H9 (cell line): ENCODE measurements around the gene CCDC28B. TPM values are rescaled to one million over a fixed set of nuclear protein-coding genes. Genes with fewer than 3 reads are reported as not detected.

ENCODE experiments used
- DNase-seq: peaks from one replicate; pipeline ENCODE4 v3.0.0-alpha.2; 2017
- H2AFZ ChIP-seq: one replicate; pipeline ENCODE4 v1.6.1; 2013; ENCODE audit warnings: mild to moderate bottlenecking, low read length, control low read depth, moderate library complexity
- H2AK5ac ChIP-seq: 2 replicates; pipeline ENCODE4 v1.6.1; 2013; ENCODE audit warnings: low read length, control low read depth, mixed read lengths; ENCODE audit not compliant: insufficient read length
- H2BK120ac ChIP-seq: one replicate; pipeline ENCODE4 v1.6.1; 2013; ENCODE audit warnings: low read depth, mild to moderate bottlenecking, low read length, control low read depth, inconsistent platforms; ENCODE audit not compliant: poor library complexity, severe bottlenecking
- H2BK12ac ChIP-seq: 2 replicates; pipeline ENCODE4 v1.6.1; 2013; ENCODE audit warnings: low read length, control low read depth, mixed read lengths, low read depth; ENCODE audit not compliant: insufficient read length
- H2BK15ac ChIP-seq: 2 replicates; pipeline ENCODE4 v1.6.1; 2013; ENCODE audit warnings: low read depth, low read length, control low read depth
- H2BK20ac ChIP-seq: one replicate; pipeline ENCODE4 v1.6.1; 2013; ENCODE audit warnings: low read depth, mild to moderate bottlenecking, low read length, control low read depth, inconsistent platforms; ENCODE audit not compliant: poor library complexity, severe bottlenecking
- H2BK5ac ChIP-seq: 2 replicates; pipeline ENCODE4 v1.6.1; 2013; ENCODE audit warnings: low read length, control low read depth, mixed read lengths; ENCODE audit not compliant: insufficient read length
- H3K14ac ChIP-seq: 2 replicates; pipeline ENCODE4 v1.6.1; 2013; ENCODE audit warnings: low read length, control low read depth; ENCODE audit not compliant: insufficient read depth
- H3K18ac ChIP-seq: 2 replicates; pipeline ENCODE4 v1.6.1; 2013; ENCODE audit warnings: low read depth, mild to moderate bottlenecking, mixed read lengths, low read length, control low read depth; ENCODE audit not compliant: insufficient read length
- H3K23ac ChIP-seq: 2 replicates; pipeline ENCODE4 v1.6.1; 2013; ENCODE audit warnings: low read length, control low read depth, mixed read lengths, low read depth; ENCODE audit not compliant: insufficient read length
- H3K23me2 ChIP-seq: 2 replicates; pipeline ENCODE4 v1.6.1; 2013; ENCODE audit warnings: low read depth, mild to moderate bottlenecking, mixed read lengths, low read length, control low read depth; ENCODE audit not compliant: insufficient read length, poor library complexity, severe bottlenecking
- H3K27ac ChIP-seq: 2 replicates; pipeline ENCODE4 v1.5.1; 2013; ENCODE audit warnings: low read length, control low read depth, mixed read lengths, low read depth; ENCODE audit not compliant: insufficient read length
- H3K27me3 ChIP-seq: 2 replicates; pipeline ENCODE4 v1.6.1; 2013; ENCODE audit warnings: low read length, control low read depth, inconsistent platforms; ENCODE audit not compliant: insufficient read depth
- H3K4ac ChIP-seq: 2 replicates; pipeline ENCODE4 v1.6.1; 2013; ENCODE audit warnings: low read depth, mild to moderate bottlenecking, control low read depth, inconsistent platforms, low read length, moderate library complexity
- H3K4me1 ChIP-seq: 2 replicates; pipeline ENCODE4 v1.6.1; 2013; ENCODE audit warnings: low read length, control low read depth, inconsistent platforms; ENCODE audit not compliant: insufficient read depth
- H3K4me2 ChIP-seq: 2 replicates; pipeline ENCODE4 v1.6.1; 2013; ENCODE audit warnings: low read length, control low read depth, mixed read lengths; ENCODE audit not compliant: insufficient read length, insufficient read depth
- H3K56ac ChIP-seq: 2 replicates; pipeline ENCODE4 v1.6.1; 2013; ENCODE audit warnings: low read depth, mild to moderate bottlenecking, mixed read lengths, low read length, control low read depth; ENCODE audit not compliant: insufficient read length
- H3K79me1 ChIP-seq: 2 replicates; pipeline ENCODE4 v1.6.1; 2013; ENCODE audit warnings: low read depth, mild to moderate bottlenecking, moderate library complexity, low read length, control low read depth, inconsistent platforms; ENCODE audit not compliant: insufficient read depth, poor library complexity, severe bottlenecking
- H3K79me2 ChIP-seq: 2 replicates; pipeline ENCODE4 v1.6.1; 2013; ENCODE audit warnings: low read length, control low read depth, inconsistent platforms; ENCODE audit not compliant: insufficient read depth
- H3K9ac ChIP-seq: 2 replicates; pipeline ENCODE4 v1.6.1; 2013; ENCODE audit warnings: low read length, control low read depth, mixed read lengths; ENCODE audit not compliant: insufficient read length; ENCODE audit errors: extremely low read depth
- H3K9me3 ChIP-seq: one replicate; pipeline ENCODE4 v1.6.1; 2013; ENCODE audit warnings: low read depth, low read length, inconsistent platforms; ENCODE audit not compliant: control insufficient read depth
- H3T11ph ChIP-seq: one replicate; pipeline ENCODE4 v1.6.1; 2013; ENCODE audit warnings: mild to moderate bottlenecking, low read length, control low read depth, inconsistent platforms
- H4K20me1 ChIP-seq: one replicate; pipeline ENCODE4 v1.6.1; 2013; ENCODE audit not compliant: control insufficient read depth, insufficient read length, insufficient read depth
- H4K5ac ChIP-seq: 2 replicates; pipeline ENCODE4 v1.6.1; 2013; ENCODE audit warnings: low read depth, mild to moderate bottlenecking, mixed read lengths, low read length, control low read depth; ENCODE audit not compliant: insufficient read length
- H4K8ac ChIP-seq: replicated peaks from 2 replicates; pipeline ENCODE4 v1.6.1; 2013; ENCODE audit warnings: low read length, control low read depth, mixed read lengths, low read depth; ENCODE audit not compliant: insufficient read length
- H4K91ac ChIP-seq: 2 replicates; pipeline ENCODE4 v1.6.1; 2013; ENCODE audit warnings: low read depth, mild to moderate bottlenecking, moderate library complexity, mixed read lengths, low read length, control low read depth; ENCODE audit not compliant: insufficient read length
- H3K27ac Mint-ChIP-seq, 3 experiments: 2 replicates in 2 of 3; 3 replicates in 1 of 3; pipeline ENCODE4 v1.8.0; 2020 to 2021; ENCODE audit warnings: mixed read lengths in 3 of 3, mild to moderate bottlenecking in 1 of 3, moderate library complexity in 1 of 3
- H3K27me3 Mint-ChIP-seq: 2 replicates; pipeline ENCODE4 v1.8.0; 2021; ENCODE audit warnings: low read depth, mild to moderate bottlenecking, moderate library complexity, mixed read lengths
- H3K36me3 Mint-ChIP-seq, 3 experiments: 2 replicates in 2 of 3; 3 replicates in 1 of 3; pipeline ENCODE4 v1.8.0; 2020 to 2021; ENCODE audit warnings: low read depth in 3 of 3, mixed read lengths in 3 of 3; ENCODE audit not compliant: insufficient read depth in 1 of 3
- H3K4me1 Mint-ChIP-seq, 2 experiments: 2 replicates each; pipeline ENCODE4 v1.8.0; 2020; ENCODE audit warnings: mixed read lengths in 2 of 2
- H3K4me3 Mint-ChIP-seq, 2 experiments: 2 replicates in 1 of 2; 3 replicates in 1 of 2; pipeline ENCODE4 v1.8.0; 2020 to 2021; ENCODE audit warnings: mild to moderate bottlenecking in 2 of 2, mixed read lengths in 2 of 2, moderate library complexity in 1 of 2
- H3K9me3 Mint-ChIP-seq, 2 experiments: 2 replicates in 1 of 2; 3 replicates in 1 of 2; pipeline ENCODE4 v1.8.0; 2020; ENCODE audit warnings: mild to moderate bottlenecking in 2 of 2, mixed read lengths in 2 of 2, moderate library complexity in 1 of 2
- WGBS: extraction: QIAGEN DNeasy Blood & Tissue Kit; methylation state at CpG from one replicate; pipeline ENCODE4 v1.1.7; 2013; ENCODE audit warnings: missing lambda C conversion rate, low lambda C conversion rate, mixed read lengths; ENCODE audit not compliant: insufficient read length; ENCODE audit errors: extremely low coverage; 5-methylcytosine and 5-hydroxymethylcytosine counted together
- total RNA-seq: library from RNA; stranded (reverse); gene quantifications from 2 replicates; pipeline ENCODE4 v1.2.1, GENCODE V29; 2021
- TF ChIP-seq, protein P1 (sequence below): fragments of 200-600 bp; sonication (generic); conservative IDR thresholded peaks from 3 replicates; pipeline ENCODE4 v1.8.0; 2021; ENCODE audit warnings: antibody characterized with exemption, mild to moderate bottlenecking

The CCDC28B gene
- total RNA-seq, 1 experiment from 2014 or later: 20.7 TPM

DNA sequence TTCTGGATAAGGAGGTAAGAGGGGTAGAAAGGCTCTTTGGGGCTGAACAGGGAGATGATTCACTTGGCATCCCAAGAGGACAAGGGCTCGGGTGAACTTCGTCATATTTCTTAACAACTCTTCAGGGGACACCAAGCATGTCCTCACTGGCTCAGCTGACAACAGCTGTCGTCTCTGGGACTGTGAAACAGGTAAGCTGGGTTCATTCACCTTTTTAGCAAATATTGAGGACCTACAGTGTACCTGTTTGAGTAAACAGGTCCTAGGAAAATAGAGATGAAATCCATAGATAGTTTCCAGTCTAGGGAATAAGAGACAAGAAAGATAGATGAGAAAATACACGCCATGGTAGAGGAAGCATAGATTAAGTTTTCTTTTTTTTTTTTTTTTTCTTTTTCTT lies 23.9 kb downstream of the CCDC28B start:
- no peak overlapping the region for H2BK20ac ChIP-seq
- peaks cover 7% of the 10 kb centered on the region for H3K23me2 ChIP-seq
- TF ChIP-seq, protein P1, sequence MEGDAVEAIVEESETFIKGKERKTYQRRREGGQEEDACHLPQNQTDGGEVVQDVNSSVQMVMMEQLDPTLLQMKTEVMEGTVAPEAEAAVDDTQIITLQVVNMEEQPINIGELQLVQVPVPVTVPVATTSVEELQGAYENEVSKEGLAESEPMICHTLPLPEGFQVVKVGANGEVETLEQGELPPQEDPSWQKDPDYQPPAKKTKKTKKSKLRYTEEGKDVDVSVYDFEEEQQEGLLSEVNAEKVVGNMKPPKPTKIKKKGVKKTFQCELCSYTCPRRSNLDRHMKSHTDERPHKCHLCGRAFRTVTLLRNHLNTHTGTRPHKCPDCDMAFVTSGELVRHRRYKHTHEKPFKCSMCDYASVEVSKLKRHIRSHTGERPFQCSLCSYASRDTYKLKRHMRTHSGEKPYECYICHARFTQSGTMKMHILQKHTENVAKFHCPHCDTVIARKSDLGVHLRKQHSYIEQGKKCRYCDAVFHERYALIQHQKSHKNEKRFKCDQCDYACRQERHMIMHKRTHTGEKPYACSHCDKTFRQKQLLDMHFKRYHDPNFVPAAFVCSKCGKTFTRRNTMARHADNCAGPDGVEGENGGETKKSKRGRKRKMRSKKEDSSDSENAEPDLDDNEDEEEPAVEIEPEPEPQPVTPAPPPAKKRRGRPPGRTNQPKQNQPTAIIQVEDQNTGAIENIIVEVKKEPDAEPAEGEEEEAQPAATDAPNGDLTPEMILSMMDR: no peak
- H3K18ac ChIP-seq: no peak overlapping the region
- H4K20me1 ChIP-seq: no peaks in the 10 kb centered on the region
- H3K4me1 ChIP-seq: peaks cover 7% of the 10 kb centered on the region; the same call in 1 of the 2 replicates
- H2AK5ac ChIP-seq: no peak overlapping the region
- no peak for DNase-seq
- no peak overlapping the region for H3K4ac ChIP-seq
- no peaks in the 10 kb centered on the region for H3K79me1 ChIP-seq
- no peak overlapping the region for H4K5ac ChIP-seq
- no peak overlapping the region for H3T11ph ChIP-seq
- no peak overlapping the region for H2AFZ ChIP-seq
- H3K56ac ChIP-seq: no peak overlapping the region
- no peak overlapping the region for H3K14ac ChIP-seq
- no peak overlapping the region for H3K23ac ChIP-seq
- no peak overlapping the region for H2BK5ac ChIP-seq
- H2BK15ac ChIP-seq: no peak overlapping the region
- Mint-ChIP-seq H3K9me3 (no peaks in the 10 kb centered on the region), H3K27ac (peak overlapping the region in 1 of 3 experiments; percentile 79; a peak in 2 of 7 replicates), H3K36me3 (peaks cover 40 to 60% (median 58%) of the 10 kb centered on the region in 3 experiments), H3K4me3 (peak overlapping the region; percentile 52 to 98), H3K4me1 (peaks cover 17 to 25% of the 10 kb centered on the region in 2 experiments), H3K27me3 (no peaks in the 10 kb centered on the region)
- no CpG with 5 or more reads among the region's 4 CpGs for WGBS
- no peak overlapping the region for H3K4me2 ChIP-seq
- no peak overlapping the region for H2BK120ac ChIP-seq
- no peaks in the 10 kb centered on the region for H3K9me3 ChIP-seq
- H3K9ac ChIP-seq: no peak overlapping the region
- peak overlapping the region; percentile 55 for H4K8ac ChIP-seq
- H3K27ac ChIP-seq: no peak overlapping the region
- peaks cover 3% of the 10 kb centered on the region; the same call in 1 of the 2 replicates for H3K79me2 ChIP-seq
- H4K91ac ChIP-seq: no peak overlapping the region
- no peak overlapping the region for H2BK12ac ChIP-seq
- no peaks in the 10 kb centered on the region for H3K27me3 ChIP-seq
